ENCODE data around the gene TMEM82.

GRCh38 chr1:15701784-15702183 lies 40.5 kb upstream of the TMEM82 start:
- TF ChIP-seq, protein P1, sequence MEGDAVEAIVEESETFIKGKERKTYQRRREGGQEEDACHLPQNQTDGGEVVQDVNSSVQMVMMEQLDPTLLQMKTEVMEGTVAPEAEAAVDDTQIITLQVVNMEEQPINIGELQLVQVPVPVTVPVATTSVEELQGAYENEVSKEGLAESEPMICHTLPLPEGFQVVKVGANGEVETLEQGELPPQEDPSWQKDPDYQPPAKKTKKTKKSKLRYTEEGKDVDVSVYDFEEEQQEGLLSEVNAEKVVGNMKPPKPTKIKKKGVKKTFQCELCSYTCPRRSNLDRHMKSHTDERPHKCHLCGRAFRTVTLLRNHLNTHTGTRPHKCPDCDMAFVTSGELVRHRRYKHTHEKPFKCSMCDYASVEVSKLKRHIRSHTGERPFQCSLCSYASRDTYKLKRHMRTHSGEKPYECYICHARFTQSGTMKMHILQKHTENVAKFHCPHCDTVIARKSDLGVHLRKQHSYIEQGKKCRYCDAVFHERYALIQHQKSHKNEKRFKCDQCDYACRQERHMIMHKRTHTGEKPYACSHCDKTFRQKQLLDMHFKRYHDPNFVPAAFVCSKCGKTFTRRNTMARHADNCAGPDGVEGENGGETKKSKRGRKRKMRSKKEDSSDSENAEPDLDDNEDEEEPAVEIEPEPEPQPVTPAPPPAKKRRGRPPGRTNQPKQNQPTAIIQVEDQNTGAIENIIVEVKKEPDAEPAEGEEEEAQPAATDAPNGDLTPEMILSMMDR (IDR thresholded peaks at IDR 0.05) = no peak
- TF ChIP-seq POLR2A (IDR thresholded peaks at IDR 0.05) = no peak
